ENCODE results near the gene TMEM132C. TPM values are rescaled to one million over a fixed set of nuclear protein-coding genes. Genes with fewer than 3 reads are reported as not detected.

TMEM132C gene
- polyA plus RNA-seq, 6 donors from 2014 or later = not detected

- no peak overlapping the region for H3K27ac Mint-ChIP-seq
- DNase-seq = no peak
- H3K4me3 Mint-ChIP-seq = no peak overlapping the region
- H3K9me3 Mint-ChIP-seq = peaks cover 0 to 20% (median 7%) of the 10 kb centered on the region in 7 donors
- ATAC-seq (ENCODE audit: low read depth in 2 of 2) = no peak
- no peaks in the 10 kb centered on the region for H3K27me3 Mint-ChIP-seq
- H3K4me1 Mint-ChIP-seq = no peaks in the 10 kb centered on the region
- H3K36me3 Mint-ChIP-seq = no peaks in the 10 kb centered on the region
These were observed 40.8 kb downstream of the TMEM132C start for GRCh38 chr12:128307791-128308190.

GRCh38 chr12:128312661-128313060, 45.7 kb downstream of the TMEM132C start:
- Mint-ChIP-seq H3K9me3 (peaks cover 0 to 10% (median 7%) of the 10 kb centered on the region in 7 donors), H3K4me1 (no peaks in the 10 kb centered on the region)

GRCh38 chr12:128313931-128314330, 47.0 kb downstream of the TMEM132C start:
- ATAC-seq (ENCODE audit: low read depth in 2 of 2) (no peak), DNase-seq (no peak)
- H3K27ac Mint-ChIP-seq = no peak overlapping the region
- no peaks in the 10 kb centered on the region for H3K36me3 Mint-ChIP-seq
- no peaks in the 10 kb centered on the region for H3K27me3 Mint-ChIP-seq
- H3K4me3 Mint-ChIP-seq = no peak overlapping the region
- H3K9me3 Mint-ChIP-seq = peaks cover 2 to 13% (median 5%) of the 10 kb centered on the region in 7 donors
- no peaks in the 10 kb centered on the region for H3K4me1 Mint-ChIP-seq

More at GRCh38 chr12:128312661-128313060, 45.7 kb downstream of the TMEM132C start:
- ATAC-seq (ENCODE audit: low read depth in 2 of 2) (no peak), DNase-seq (no peak)
- Mint-ChIP-seq H3K27me3 (no peaks in the 10 kb centered on the region), H3K27ac (no peak overlapping the region), H3K4me3 (no peak overlapping the region), H3K36me3 (no peaks in the 10 kb centered on the region)

GRCh38 chr12:128314611-128315010, 47.6 kb downstream of the TMEM132C start:
- peaks cover 0 to 15% (median 7%) of the 10 kb centered on the region in 7 donors for H3K9me3 Mint-ChIP-seq
- no peaks in the 10 kb centered on the region for H3K4me1 Mint-ChIP-seq
- H3K4me3 Mint-ChIP-seq = no peak overlapping the region
- DNase-seq (no peak), ATAC-seq (ENCODE audit: low read depth in 2 of 2) (no peak)
- H3K27ac Mint-ChIP-seq = no peak overlapping the region
- H3K36me3 Mint-ChIP-seq = no peaks in the 10 kb centered on the region
- H3K27me3 Mint-ChIP-seq = no peaks in the 10 kb centered on the region

- Mint-ChIP-seq H3K27me3 (no peaks in the 10 kb centered on the region), H3K27ac (no peak overlapping the region), H3K36me3 (no peaks in the 10 kb centered on the region), H3K4me1 (no peaks in the 10 kb centered on the region), H3K4me3 (no peak overlapping the region), H3K9me3 (peaks cover 4 to 16% (median 7%) of the 10 kb centered on the region in 7 donors)
- no peak for DNase-seq
- no peak for ATAC-seq (ENCODE audit: low read depth in 2 of 2)
These were observed 49.1 kb downstream of the TMEM132C start for GRCh38 chr12:128316078-128316477.

GRCh38 chr12:128316973-128317526, 50.1 kb downstream of the TMEM132C start:
- DNase-seq = no peak

GRCh38 chr12:128318341-128318740, 51.4 kb downstream of the TMEM132C start:
- no peaks in the 10 kb centered on the region for H3K36me3 Mint-ChIP-seq
- ATAC-seq (ENCODE audit: low read depth in 2 of 2) (no peak), DNase-seq (no peak)
- H3K27me3 Mint-ChIP-seq = no peaks in the 10 kb centered on the region
- H3K4me3 Mint-ChIP-seq = no peak overlapping the region
- H3K4me1 Mint-ChIP-seq = no peaks in the 10 kb centered on the region
- H3K27ac Mint-ChIP-seq = no peak overlapping the region
- H3K9me3 Mint-ChIP-seq = peaks cover 2 to 20% (median 12%) of the 10 kb centered on the region in 7 donors

More at GRCh38 chr12:128316973-128317526, 50.1 kb downstream of the TMEM132C start:
- Mint-ChIP-seq H3K27ac (no peak overlapping the region), H3K4me3 (no peak overlapping the region), H3K36me3 (no peaks in the 10 kb centered on the region), H3K27me3 (no peaks in the 10 kb centered on the region), H3K9me3 (peaks cover 2 to 16% (median 8%) of the 10 kb centered on the region in 7 donors), H3K4me1 (no peaks in the 10 kb centered on the region)
- ATAC-seq (ENCODE audit: low read depth in 2 of 2) = no peak

GRCh38 chr12:128318946-128319345, 52.0 kb downstream of the TMEM132C start:
- peaks cover 2 to 20% (median 15%) of the 10 kb centered on the region in 7 donors for H3K9me3 Mint-ChIP-seq
- no peaks in the 10 kb centered on the region for H3K4me1 Mint-ChIP-seq
- ATAC-seq (ENCODE audit: low read depth in 2 of 2) (no peak), DNase-seq (no peak)
- no peak overlapping the region for H3K4me3 Mint-ChIP-seq
- no peak overlapping the region for H3K27ac Mint-ChIP-seq
- H3K27me3 Mint-ChIP-seq = no peaks in the 10 kb centered on the region
- no peaks in the 10 kb centered on the region for H3K36me3 Mint-ChIP-seq

GRCh38 chr12:128322341-128322740, 55.4 kb downstream of the TMEM132C start:
- Mint-ChIP-seq H3K4me3 (no peak overlapping the region), H3K27ac (peak overlapping the region in 1 of 6 donors; percentile 69), H3K4me1 (no peaks in the 10 kb centered on the region), H3K27me3 (no peaks in the 10 kb centered on the region), H3K36me3 (no peaks in the 10 kb centered on the region), H3K9me3 (peaks cover 2 to 20% (median 13%) of the 10 kb centered on the region in 7 donors)
- no peak for ATAC-seq (ENCODE audit: low read depth in 2 of 2)
- no peak for DNase-seq

- H3K4me1 Mint-ChIP-seq = no peaks in the 10 kb centered on the region
- DNase-seq (no peak), ATAC-seq (ENCODE audit: low read depth in 2 of 2) (no peak)
- H3K4me3 Mint-ChIP-seq = no peak overlapping the region
- no peaks in the 10 kb centered on the region for H3K27me3 Mint-ChIP-seq
- no peak overlapping the region for H3K27ac Mint-ChIP-seq
- no peaks in the 10 kb centered on the region for H3K36me3 Mint-ChIP-seq
- peaks cover 2 to 20% (median 13%) of the 10 kb centered on the region in 7 donors for H3K9me3 Mint-ChIP-seq
These were observed 56.4 kb downstream of the TMEM132C start for GRCh38 chr12:128323145-128323920.

GRCh38 chr12:128325646-128326045, 58.7 kb downstream of the TMEM132C start:
- no peak overlapping the region for H3K4me3 Mint-ChIP-seq
- H3K36me3 Mint-ChIP-seq = no peaks in the 10 kb centered on the region
- no peaks in the 10 kb centered on the region for H3K4me1 Mint-ChIP-seq
- DNase-seq (no peak), ATAC-seq (ENCODE audit: low read depth in 2 of 2) (no peak)
- H3K27me3 Mint-ChIP-seq = no peaks in the 10 kb centered on the region
- peaks cover 2 to 15% (median 8%) of the 10 kb centered on the region in 7 donors for H3K9me3 Mint-ChIP-seq
- no peak overlapping the region for H3K27ac Mint-ChIP-seq

- DNase-seq (no peak), ATAC-seq (ENCODE audit: low read depth in 2 of 2) (no peak)
- Mint-ChIP-seq H3K36me3 (no peaks in the 10 kb centered on the region), H3K9me3 (peaks cover under 1 to 12% (median 5%) of the 10 kb centered on the region in 7 donors), H3K4me1 (no peaks in the 10 kb centered on the region), H3K27ac (no peak overlapping the region), H3K27me3 (no peaks in the 10 kb centered on the region), H3K4me3 (no peak overlapping the region)
These were observed 59.4 kb downstream of the TMEM132C start for GRCh38 chr12:128326406-128326805.

- H3K27ac Mint-ChIP-seq = no peak overlapping the region
- H3K4me3 Mint-ChIP-seq = no peak overlapping the region
- no peaks in the 10 kb centered on the region for H3K36me3 Mint-ChIP-seq
- H3K9me3 Mint-ChIP-seq = peaks cover 0 to 3% (median 0%) of the 10 kb centered on the region in 7 donors
- no peak for ATAC-seq (ENCODE audit: low read depth in 2 of 2)
- no peaks in the 10 kb centered on the region for H3K4me1 Mint-ChIP-seq
- DNase-seq = no peak
- no peaks in the 10 kb centered on the region for H3K27me3 Mint-ChIP-seq
These were observed 62.0 kb downstream of the TMEM132C start for GRCh38 chr12:128328961-128329360.

Measured in naive B cell (primary cell).